ENCODE measurements around the gene OTULIN. TPM values are rescaled to one million over a fixed set of nuclear protein-coding genes. Genes with fewer than 3 reads are reported as not detected.

OTULIN gene
- total and polyA plus RNA-seq, 2 of the 13 experiments (the other 11 are each of a cell fraction or from before 2014, with no cell fraction given): 7.0 to 34.8 TPM

GRCh38 chr5:14727428-14727865, 62.9 kb downstream of the OTULIN start (continued):
- peak; percentile 92 for TF ChIP-seq CTCF (CRISPR knock-in tag; IDR thresholded peaks at IDR 0.05)
- peak; percentile 50; the same call in 1 of the 2 replicates for TF ChIP-seq NR2F2 (IDR thresholded peaks at IDR 0.05; ENCODE audit: borderline replicate concordance, low read depth)
- TF ChIP-seq IKZF5 (CRISPR knock-in tag; IDR thresholded peaks at IDR 0.05): peak; percentile 40; the same call in 1 of the 2 replicates
- TF ChIP-seq ZNF281 (CRISPR knock-in tag; IDR thresholded peaks at IDR 0.05; ENCODE audit: borderline replicate concordance): 0 out of 2 replicates have a peak, but pooled peaks have one; percentile 5
- no peak for TF ChIP-seq SOX13 (IDR thresholded peaks at IDR 0.05)
- TF ChIP-seq SOX13 (CRISPR knock-in tag; conservative IDR thresholded peaks at IDR 0.05 in 1 of 2, IDR thresholded peaks at IDR 0.05 in 1 of 2): peak in 1 of 2 experiments; percentile 59; a peak in 1 of 4 replicates
- peak; percentile 29; the same call in 1 of the 2 replicates for TF ChIP-seq REPIN1 (CRISPR knock-in tag; IDR thresholded peaks at IDR 0.05; ENCODE audit: borderline replicate concordance, low read depth)
- 0 out of 2 replicates have a peak, but pooled peaks have one; percentile 20 for TF ChIP-seq ZBTB40 (IDR thresholded peaks at IDR 0.05)
- no peak for TF ChIP-seq ZBTB40 (CRISPR knock-in tag; IDR thresholded peaks at IDR 0.05)
- TF ChIP-seq HNF4A (CRISPR knock-in tag; IDR thresholded peaks at IDR 0.05): peak; percentile 44
- TF ChIP-seq GATAD2A (CRISPR knock-in tag; IDR thresholded peaks at IDR 0.05): peak; percentile 49; the same call in 1 of the 2 replicates
- no peak for TF ChIP-seq ISX (CRISPR knock-in tag; conservative IDR thresholded peaks at IDR 0.05)

All from HepG2 (cell line).